ENCODE measurements around the gene COG8.
A peak's percentile ranks its signal among the peaks of the same experiment; 100 is the strongest.
"Not testable (repeated sequence)": the region's sequence is repeated elsewhere in the genome, so short reads cannot be mapped to it uniquely, and the experiment has no call there.

Gene COG8

DNA sequence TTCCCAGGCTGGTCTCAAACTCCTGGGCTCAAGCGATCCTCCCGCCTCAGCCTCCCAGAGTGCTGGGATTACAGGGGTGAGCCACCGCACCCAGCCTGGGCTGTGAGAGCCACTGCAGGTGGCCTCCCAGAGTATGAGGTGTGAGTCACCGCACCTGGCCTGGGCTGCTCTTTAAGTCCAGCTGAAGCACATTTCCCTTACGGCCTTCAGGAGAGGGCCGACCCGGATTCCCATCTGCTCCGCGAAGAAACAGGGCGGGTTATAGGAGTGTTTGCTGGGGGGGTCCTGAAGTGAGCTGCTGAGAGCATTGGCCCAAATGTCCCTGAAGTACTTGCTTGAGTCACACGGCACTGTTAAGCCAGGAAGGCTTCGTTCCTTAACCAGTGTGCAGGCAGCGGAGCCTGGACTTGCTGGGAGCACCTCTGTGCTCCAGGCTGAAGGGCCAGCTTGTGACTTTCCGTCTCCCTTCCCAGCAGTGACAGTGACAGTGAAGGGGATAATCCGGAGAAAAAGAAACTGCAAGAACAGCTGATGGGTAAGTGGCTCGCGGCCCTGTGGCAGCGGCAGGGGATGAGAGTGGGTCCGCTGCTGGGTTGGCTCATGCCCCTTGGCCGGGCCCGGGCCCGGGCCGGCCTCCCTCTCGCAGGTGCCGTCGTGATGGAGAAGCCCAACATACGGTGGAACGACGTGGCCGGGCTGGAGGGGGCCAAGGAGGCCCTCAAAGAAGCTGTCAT is 21.0 kb downstream of the COG8 start:
- DNase-seq: no peak

DNA sequence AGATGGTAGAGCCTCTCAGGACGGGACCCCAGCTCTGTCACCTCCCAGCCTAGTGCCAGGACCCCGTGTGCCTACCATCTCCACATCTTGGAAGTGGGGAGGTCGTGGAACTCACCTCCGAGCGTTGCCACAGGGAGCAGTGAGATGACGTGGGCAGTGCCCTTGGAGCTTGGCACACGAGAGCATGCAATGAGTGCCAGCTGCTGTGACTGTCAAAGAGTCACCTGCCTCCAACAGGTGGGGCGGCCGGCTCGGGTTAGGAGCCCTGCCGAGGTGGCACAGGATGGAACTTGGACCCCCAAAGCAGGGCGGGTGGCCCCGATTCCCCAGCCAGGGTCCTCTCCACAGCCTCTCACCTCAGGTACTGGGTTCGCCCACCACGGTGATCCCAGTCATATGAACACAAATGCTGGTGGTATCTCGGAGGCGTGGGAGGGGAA is 22.7 kb downstream of the COG8 start:
- DNase-seq: no peak

DNA sequence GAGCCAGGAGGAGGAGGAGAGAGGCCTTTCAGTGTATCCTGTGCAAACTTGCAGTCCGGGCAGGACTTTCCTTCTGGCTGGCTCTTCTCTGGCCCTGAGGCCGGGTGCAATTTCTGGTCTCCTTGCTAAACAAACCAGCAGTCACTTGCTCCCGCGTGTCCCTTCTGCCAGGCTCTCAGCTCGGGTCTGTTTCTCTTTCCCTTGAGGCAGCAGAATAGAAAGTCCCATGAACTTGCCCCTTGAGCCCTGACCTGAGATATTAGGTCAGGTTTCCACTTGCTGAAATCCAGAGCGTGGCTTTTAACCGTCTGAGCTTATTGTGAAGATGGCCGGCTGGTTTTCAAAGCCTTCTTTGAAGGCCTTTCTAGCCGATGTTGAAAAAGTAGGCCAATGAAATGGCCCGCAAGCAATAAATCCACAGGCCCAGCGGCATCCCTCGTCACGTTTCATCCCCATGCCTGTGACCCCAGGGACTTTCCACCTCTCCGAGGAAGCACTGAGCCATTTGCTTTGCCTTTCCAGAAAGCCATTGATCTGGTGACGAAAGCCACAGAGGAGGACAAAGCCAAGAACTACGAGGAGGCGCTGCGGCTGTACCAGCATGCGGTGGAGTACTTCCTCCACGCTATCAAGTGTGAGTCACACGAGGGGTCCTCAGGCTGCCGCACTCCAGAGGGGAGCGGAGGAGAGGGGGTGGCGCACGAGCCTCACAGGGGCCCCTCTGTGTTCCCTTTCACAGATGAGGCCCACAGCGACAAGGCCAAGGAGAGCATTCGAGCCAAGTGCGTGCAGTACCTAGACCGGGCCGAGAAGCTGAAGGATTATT is 23.7 kb downstream of the COG8 start:
- DNase-seq: no peak

DNA sequence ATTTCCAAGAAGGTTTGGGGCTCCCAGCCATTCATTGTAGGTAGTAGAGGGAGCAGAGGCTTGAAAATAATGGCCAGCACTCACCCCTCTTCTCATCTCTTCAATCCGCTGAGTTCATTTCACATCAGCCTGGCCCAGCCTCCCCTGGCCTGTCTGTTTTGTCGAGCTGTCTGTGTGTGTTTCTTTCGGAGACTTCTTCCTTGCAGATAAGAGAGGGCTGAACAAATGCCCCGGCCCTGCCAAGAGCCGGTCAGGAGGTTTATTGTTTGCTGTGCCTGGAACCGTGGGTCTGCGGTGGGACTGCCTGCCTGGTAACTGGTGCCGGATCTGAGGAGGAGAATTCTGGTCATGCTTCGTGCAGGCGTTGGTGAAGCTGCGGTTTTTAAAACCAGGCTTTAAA is 24.8 kb downstream of the COG8 start:
- no peak for DNase-seq

DNA sequence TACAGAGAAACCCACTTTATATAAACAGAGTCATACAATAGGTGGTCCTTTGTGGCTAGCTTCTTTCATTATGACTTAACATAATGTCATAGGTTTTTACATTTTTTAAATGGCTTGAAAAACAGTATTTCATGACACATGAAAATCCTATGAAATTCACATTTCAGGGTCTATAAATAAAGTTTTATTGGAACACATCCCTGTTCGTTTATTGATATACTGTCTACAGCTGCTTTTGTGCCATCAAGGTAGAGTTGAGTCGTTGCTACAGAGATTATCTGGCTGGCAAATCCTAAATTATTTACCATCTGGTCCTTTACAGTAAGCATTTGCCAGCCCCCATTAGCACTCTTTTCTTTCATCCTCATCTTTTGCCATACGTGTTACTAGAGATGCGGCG is 25.9 kb downstream of the COG8 start:
- DNase-seq: no peak

DNA sequence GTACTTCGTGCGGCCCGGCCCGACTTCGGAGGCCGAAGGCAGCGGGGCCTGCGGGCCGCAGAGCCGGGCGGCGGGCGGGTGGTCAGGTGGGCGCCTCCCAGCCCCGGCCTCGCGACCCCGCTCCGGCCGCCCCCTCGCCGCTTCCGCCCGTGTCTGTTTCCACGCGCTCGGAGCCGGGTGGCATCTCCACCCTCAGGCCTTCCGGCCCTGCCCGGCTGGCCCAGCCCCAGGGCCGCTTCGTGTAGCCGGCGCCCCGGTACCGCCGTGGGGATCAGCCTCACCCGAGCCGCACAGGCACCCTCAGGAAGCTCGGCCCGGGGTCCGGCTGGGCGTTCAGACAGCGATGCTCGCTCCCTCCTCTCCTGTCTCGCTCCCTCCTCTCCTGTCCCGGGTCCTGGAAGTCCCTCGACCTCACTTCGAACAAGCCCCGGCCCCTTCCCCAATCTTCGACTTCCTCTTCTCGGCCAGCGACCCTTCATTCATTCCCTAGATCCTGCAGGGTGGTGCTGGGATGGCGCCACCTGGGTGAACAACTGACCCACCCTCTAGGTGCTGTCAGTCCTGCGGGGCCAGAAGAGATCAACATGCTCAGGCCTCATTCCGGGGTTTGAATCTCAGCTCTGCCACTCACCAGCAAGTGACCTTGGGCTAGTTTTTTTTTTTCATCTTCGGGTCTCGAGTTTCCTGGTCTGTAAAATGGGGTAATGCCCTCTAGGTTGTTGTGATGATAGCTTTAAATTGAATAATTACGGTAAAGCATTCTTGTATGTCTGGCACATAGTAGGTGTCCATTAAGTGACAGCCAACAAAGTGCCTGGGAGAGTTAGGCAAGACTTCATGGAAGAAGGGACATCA is 27.6 kb downstream of the COG8 start:
- peak in 1 of 2 experiments; percentile 45 for DNase-seq

DNA sequence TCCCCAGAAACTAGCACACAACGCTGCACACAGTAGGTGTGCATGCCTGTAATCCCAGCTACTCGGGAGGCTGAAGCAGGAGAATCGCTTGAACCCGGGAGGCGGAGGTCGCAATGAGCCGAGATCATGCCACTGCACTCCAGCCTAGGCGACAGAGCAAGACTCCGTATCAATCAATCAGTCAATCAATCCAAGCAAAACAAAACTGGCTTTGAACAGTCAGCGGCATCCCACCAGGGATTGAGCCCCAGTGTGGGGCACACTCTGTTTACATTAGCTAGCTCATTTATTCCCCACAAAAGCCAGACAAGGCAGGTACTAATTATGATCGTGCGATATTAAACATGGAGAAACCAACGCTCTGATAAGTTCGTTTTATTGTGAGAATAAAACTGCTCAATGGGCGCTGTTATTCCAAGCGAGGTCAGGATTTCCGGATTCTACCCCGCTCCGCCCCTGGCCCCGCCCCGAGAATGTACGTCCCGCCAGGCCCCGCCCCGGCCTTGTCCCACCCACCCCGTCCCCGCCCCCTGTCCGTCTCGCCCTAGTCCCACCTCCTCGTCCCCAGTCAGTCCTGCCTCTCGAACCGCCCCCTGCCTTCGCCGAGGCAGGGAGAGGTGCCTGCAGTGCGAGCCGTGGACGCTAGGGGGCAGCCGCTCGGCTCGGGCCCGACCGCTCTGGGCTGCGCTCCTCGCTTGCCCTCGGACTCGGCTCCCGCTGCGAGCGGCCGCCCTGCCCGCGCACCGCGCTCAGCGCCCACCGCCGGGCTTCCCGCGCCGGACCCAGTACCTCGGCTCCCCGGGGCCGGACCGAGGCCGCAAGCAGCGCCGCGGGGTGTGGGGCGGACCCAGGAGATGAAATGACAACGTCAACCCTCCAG is 28.5 kb downstream of the COG8 start, which contains the start of gene VPS4A:
Gene VPS4A, plus strand, starts transcription at position 698 of the 880 bp plus-strand sequence. Its CDS starts 162 bp downstream, at position 860.
- DNase-seq: peak; percentile 71 to 91

DNA sequence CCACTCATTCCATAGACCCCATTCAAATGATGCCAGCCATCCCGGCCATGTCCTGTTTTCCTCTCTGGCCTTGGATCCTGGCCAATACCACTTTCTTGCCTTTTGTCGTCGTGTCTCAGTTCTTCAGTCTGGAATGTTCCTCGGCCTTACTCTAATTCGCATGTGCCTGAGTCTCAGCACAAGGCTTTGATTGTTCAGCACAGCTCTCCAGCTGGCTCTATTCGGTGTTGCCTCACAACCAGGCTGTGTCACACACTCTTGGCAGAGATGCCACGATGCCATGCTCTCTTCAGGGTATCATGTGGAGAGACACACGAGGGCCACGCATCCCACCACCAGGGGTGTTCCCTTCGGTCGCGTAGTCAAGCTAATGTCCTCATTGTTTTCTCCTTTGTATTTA is 30.0 kb downstream of the COG8 start:
- DNase-seq: no peak

DNA sequence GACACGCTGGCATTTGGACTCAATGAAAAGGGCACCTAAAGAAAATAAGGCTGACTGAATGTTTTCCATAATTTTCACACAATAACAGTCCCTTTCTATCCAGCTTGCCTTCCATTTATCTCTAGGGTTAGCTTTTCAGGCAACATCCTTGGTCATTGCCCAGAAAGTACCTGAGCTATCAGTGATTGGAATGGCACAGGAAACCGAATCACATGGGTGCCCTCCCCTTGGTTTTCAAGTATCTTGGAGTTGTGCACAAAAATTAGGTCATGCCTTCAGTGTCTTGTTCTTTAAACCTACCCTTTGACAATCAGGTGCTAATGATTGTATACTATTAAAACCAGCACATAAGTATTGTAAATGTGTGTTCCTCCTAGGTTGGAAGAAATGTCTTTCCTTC is 31.5 kb downstream of the COG8 start:
- DNase-seq: no peak

DNA sequence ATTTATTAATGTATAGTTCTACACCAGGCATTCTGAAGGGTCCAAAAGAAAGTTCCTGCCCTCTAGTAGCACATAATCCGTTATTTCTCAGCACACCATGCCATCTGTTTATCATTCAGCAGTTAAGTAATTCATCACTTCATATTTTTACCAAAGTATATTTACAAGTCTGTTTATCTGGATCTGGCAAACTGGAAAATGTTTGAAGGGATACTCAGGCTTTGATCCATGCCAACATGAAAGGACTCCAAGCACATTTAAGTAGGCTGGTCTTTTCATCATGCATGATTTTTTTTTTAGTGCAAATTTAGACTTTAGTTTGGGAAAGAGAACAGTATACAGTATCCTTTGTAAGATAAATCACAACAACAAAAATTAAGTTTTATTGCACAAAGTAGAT is 32.3 kb downstream of the COG8 start:
- DNase-seq: no peak

DNA sequence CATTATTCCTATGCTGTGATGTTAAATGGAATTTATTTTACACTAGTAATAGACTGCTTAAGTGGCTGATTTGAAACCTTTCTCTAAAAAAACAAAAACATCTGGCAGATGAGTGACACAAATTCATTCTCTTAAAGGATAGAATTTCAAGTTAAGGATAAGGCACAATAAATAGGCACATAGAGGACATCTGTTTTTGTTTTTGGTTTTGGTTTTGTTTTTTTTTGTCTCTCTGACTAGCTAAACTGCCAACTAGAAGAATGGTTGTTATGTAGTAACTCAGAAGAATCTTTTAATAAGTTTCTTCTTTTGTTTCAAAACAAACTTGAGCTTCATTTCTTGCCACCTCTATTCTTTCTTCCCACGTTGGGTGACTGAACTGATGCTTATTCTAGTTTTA is 33.3 kb downstream of the COG8 start:
- DNase-seq: no peak

DNA sequence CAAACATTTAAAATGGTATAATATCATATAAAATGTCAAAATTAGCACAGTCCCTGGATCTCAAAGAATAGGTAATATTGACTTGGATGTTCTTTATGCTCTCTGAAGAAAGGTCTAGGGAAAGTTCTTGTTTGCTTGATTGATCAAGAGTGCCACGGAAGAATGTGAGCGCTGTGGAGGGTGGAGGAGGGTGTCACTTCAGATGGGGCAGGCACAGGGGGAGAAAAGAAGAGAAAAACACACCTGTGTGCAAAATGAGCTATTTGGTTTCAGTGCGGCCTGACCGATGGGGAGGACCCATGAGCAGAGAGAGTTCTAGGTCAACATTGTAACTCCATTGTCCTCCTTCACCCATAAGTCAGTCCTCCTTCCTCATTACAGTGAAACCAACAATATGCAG is 37.1 kb downstream of the COG8 start:
- no peak for DNase-seq

DNA sequence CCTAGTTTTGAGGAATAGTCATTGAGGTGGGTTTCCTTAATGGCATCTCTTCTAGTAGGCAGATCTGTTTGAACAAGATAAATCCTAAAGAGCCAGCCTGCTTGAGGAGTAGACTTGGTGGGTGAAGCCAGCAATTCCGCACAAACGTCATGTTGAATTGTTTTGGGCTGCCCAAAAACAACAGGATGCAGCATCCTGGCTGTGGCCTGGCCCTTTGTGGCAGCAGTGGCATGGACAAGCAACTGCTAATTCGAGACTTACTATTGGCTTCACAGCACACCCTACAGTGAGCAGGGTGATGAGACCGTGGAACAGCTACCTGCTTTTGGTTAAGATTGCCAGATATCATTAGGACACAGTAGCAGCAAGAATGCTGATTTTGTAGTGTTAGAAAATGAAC is 37.5 kb downstream of the COG8 start:
- DNase-seq: no peak

DNA sequence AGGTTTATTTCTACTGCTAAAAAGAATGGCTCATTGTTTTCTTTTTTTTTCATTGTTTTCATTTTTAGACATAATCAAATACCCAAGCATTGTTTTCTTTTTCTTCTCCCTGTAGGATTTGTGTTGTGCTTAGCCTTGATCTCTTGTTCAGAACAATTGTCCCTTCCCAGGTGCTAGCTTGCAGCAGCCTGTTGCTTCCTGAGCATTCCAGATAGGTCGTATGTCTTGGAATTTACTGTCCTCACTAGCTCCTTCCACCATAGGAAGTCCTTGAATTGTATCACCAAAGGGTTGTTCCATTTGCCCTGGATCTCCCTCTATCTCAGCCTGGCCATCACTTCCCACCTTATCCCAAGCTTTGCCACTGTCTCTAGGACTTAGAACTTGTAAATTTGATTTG is 38.2 kb downstream of the COG8 start:
- DNase-seq: no peak

DNA sequence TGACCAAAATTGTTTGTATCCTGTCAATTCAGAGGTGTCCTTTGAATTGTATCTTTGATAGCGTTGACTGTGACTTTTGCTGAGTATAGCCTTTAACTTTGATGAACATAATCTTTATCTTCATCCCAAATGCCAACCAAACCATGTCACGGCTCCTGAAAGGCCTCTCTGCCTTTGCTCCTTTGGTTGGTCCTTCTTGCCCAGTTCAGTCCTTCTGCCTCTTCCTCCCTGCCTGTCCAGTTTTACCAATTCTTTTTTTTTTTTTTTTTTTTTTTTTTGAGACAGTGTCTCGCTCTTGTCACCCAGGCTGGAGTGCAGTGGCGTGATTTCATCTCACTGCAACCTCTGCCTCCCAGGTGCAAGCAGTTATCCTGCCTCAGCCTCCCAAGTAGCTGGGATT is 41.1 kb downstream of the COG8 start:
- DNase-seq: no peak

DNA sequence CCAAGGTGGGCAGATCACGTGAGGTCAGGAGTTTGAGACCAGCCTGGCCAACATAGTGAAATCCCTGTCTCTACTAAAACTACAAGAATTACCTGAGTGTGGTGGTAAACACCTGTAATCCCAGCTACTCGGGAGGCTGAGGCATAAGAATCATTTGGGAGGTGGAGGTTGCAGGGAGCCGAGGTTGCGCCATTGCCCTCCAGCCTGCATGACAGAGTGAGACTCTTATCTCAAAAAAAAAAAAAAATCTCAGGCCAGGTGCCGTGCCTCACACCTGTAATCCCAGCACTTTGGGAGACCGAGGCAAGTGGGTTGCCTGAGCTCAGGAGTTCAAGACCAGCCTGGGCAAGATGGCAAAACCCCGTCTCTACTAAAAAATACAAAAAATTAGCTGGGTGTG is 42.6 kb downstream of the COG8 start:
- not testable (repeated sequence) for DNase-seq

DNA sequence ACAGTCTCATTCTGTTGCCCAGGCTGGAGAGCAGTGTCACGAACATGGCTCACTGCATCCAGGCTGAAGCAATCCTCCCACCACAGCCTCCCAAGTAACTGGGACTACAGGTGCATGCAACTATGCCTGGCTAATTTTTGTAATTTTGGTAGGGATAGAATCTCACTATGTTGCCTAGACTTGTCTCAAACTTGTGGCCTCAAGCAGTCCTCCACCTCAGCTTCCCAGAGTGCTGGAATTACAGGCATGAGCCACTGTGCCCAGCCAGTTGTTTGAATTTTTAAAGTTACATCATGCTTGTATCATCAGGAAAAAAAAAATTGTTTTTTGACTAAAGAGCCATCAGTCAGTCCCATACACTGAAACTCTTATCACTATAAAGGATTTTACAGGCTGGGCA is 45.3 kb downstream of the COG8 start:
- DNase-seq: no peak

DNA sequence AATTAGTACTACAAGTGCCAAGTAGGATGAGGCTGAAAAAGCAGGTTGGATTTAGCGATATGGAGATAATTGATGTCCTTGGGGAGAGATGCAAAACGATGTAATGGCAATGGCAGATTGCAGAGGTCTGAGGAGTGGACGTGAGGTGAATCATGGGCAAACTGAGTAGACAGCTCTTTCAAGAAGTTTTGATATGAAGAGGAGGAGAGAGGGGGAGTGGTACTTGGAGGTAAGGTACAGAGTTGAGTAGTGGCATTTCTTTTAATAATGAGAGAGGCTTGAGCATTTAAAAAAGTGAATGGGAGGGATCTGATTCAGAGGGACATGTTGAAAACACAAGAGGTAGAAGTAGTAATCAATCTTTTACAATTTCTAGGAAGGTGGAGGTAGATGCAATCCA is 46.0 kb downstream of the COG8 start:
- DNase-seq: no peak

DNA sequence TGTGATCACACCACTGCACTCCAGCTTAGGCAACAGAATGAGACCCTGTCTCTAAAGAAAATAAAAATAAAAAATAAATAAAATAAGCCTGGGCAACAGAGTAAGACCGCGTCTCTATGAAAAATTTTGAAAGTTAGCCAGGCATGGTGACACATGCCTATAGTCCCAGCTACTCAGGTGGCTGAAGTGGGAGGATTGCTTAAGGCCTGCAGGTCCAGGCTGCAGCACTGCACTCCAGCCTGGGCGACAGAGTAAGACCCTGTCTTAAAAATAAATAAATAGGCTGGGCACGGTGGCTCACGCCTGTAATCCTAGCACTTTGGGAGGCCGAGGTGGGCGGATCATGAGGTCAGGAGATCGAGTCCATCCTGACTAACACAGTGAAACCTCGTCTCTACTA is 47.7 kb downstream of the COG8 start:
- not testable (repeated sequence) for DNase-seq

DNA sequence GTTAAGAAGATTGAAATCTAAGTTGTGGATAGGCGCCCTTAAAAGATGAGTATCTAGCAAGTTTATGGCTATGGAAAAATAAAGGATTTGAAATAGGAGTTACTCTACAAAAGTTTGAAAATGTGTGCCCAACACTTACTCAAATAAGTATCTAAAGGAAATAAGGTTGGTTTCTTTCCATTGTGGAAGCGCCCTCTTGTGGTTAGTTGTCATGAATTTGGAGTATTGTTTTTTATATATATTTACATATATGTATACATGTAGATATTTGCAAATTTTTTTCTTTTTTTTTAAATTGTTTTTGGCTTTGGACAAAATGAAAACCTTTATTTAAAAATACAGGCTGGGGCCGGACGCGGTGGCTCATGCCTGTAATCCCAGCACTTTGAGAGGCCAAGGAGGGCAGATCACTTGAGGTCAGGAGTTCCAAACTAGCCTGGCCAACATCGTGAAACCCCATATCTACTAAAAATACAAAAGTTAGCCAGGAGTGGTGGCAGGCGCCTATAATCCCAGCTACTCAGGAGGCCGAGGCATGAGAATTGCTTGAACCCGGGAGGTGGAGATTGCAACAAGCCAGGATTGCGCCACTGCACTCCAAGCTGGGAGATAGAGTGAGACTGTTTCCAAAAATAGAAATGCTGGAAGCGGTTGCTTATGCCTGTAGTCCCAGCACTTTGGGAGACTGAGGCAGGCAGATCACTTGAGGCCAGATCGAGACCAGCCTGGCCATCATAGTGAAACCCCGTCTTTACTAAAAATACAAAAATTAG is 52.2 kb downstream of the COG8 start:
- DNase-seq: peak in 1 of 2 experiments; percentile 62

DNA sequence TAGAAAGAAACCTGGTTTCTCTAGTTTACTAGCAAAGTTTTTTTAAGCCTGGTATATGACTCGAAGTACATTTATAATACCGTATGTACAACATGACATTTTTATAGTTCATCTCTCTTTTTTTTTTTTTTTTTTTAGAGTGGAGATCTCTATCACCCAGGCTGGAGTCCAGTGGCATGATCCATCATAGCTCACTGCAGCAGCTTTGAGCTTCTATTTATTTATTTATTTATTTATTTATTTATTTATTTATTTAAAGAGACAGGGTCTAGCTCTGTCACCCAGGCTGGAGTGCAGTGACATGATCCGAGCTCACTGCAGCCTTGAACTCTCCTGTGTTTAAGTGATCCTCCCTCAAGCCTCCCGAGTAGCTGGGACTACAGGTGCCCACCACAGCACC is 54.1 kb downstream of the COG8 start:
- DNase-seq: no peak
